Measurements from ENCODE around the gene MLH3. TPM values are rescaled to one million over a fixed set of nuclear protein-coding genes. Genes with fewer than 3 reads are reported as not detected.
"Not testable (repeated sequence)": the region's sequence is repeated elsewhere in the genome, so short reads cannot be mapped to it uniquely, and the experiment has no call there.

Gene MLH3
- polyA plus RNA-seq, 5 donors = 32.2 to 49.3 (median 38.2) TPM

GRCh38 chr14:75040959-75041358 is 10.3 kb downstream of the MLH3 start:
- DNase-seq = no peak

GRCh38 chr14:75040507-75040906 is 10.8 kb downstream of the MLH3 start:
- DNase-seq = no peak

GRCh38 chr14:75032939-75033338 is 18.3 kb downstream of the MLH3 start:
- DNase-seq = no peak

- no peak for DNase-seq
These were observed 21.1 kb downstream of the MLH3 start for GRCh38 chr14:75030147-75030546.

GRCh38 chr14:75025876-75026275 is 25.4 kb downstream of the MLH3 start:
- no peak for DNase-seq

GRCh38 chr14:75025082-75025481 is 26.2 kb downstream of the MLH3 start:
- no peak for DNase-seq

GRCh38 chr14:75023108-75023507 is 28.2 kb downstream of the MLH3 start:
- DNase-seq = no peak

GRCh38 chr14:75022655-75023054 is 28.6 kb downstream of the MLH3 start:
- DNase-seq = no peak

- no peak for DNase-seq
These were observed 32.6 kb downstream of the MLH3 start for GRCh38 chr14:75018694-75019093.

GRCh38 chr14:75016815-75017214 is 34.5 kb downstream of the MLH3 start:
- DNase-seq = no peak

- DNase-seq = no peak
These were observed 35.8 kb downstream of the MLH3 start for GRCh38 chr14:75015496-75015895.

- no peak for DNase-seq
These were observed 38.0 kb downstream of the MLH3 start for GRCh38 chr14:75013290-75013689.

- no peak for DNase-seq
These were observed 39.8 kb downstream of the MLH3 start for GRCh38 chr14:75011356-75011994.

GRCh38 chr14:75010472-75011093 is 40.7 kb downstream of the MLH3 start:
- no peak for DNase-seq

- no peak for DNase-seq
These were observed 42.1 kb downstream of the MLH3 start for GRCh38 chr14:75009176-75009575.

GRCh38 chr14:75005357-75005756 is 45.9 kb downstream of the MLH3 start:
- DNase-seq = no peak

GRCh38 chr14:75003250-75004027 is 47.8 kb downstream of the MLH3 start:
- DNase-seq = no peak

GRCh38 chr14:75002392-75003249 is 48.6 kb downstream of the MLH3 start, which contains the start of gene EIF2B2:
TSS of gene EIF2B2 (plus strand) at chr14:75002921. CDS start at chr14:75002991, 70 bp downstream.
- peak; percentile 98 to 99 for DNase-seq

- DNase-seq = no peak
These were observed 49.4 kb downstream of the MLH3 start for GRCh38 chr14:75001899-75002298.

GRCh38 chr14:75001261-75001660 is 50.0 kb downstream of the MLH3 start:
- no peak for DNase-seq

- DNase-seq = not testable (repeated sequence)
These were observed 55.5 kb downstream of the MLH3 start for GRCh38 chr14:74995781-74996180.

GRCh38 chr14:74994182-74994581 is 57.1 kb downstream of the MLH3 start:
- DNase-seq = not testable (repeated sequence)
